ENCODE results near the gene PDE7B.
"Not testable (repeated sequence)": the region's sequence is repeated elsewhere in the genome, so short reads cannot be mapped to it uniquely, and the experiment has no call there.

PDE7B gene

GRCh38 chr6:136210398-136211165 lies 359.1 kb downstream of the PDE7B start:
- ATAC-seq, result no peak

- ATAC-seq, result no peak
These were observed 361.1 kb downstream of the PDE7B start for GRCh38 chr6:136212608-136213007.

GRCh38 chr6:136213012-136213539 lies 361.6 kb downstream of the PDE7B start:
- no peak for ATAC-seq

GRCh38 chr6:136213853-136214252 lies 362.4 kb downstream of the PDE7B start:
- ATAC-seq, result no peak

- ATAC-seq, result no peak
These were observed 365.3 kb downstream of the PDE7B start for GRCh38 chr6:136216503-136217401.

- not testable (repeated sequence) for ATAC-seq
These were observed 373.5 kb downstream of the PDE7B start for GRCh38 chr6:136224974-136225373.

GRCh38 chr6:136225496-136225895 lies 374.0 kb downstream of the PDE7B start:
- ATAC-seq, result peak; percentile 51 to 71

GRCh38 chr6:136226027-136226673 lies 374.6 kb downstream of the PDE7B start:
- ATAC-seq, result peak; percentile 71 to 75

- ATAC-seq, result no peak
These were observed 375.3 kb downstream of the PDE7B start for GRCh38 chr6:136226674-136227377.

GRCh38 chr6:136228814-136229213 lies 377.3 kb downstream of the PDE7B start:
- no peak for ATAC-seq

- ATAC-seq, result no peak
These were observed 378.8 kb downstream of the PDE7B start for GRCh38 chr6:136230219-136230853.

GRCh38 chr6:136232701-136233100 lies 381.2 kb downstream of the PDE7B start:
- ATAC-seq, result no peak

GRCh38 chr6:136235233-136235564 lies 383.7 kb downstream of the PDE7B start:
- ATAC-seq, result no peak

GRCh38 chr6:136236466-136237293 lies 385.2 kb downstream of the PDE7B start:
- ATAC-seq, result no peak

- no peak for ATAC-seq
These were observed 392.6 kb downstream of the PDE7B start for GRCh38 chr6:136244061-136244616.
